Neuronal stem cell (in vitro differentiated cells): Measurements from ENCODE around the gene HMX3.

Experiments
- DNase-seq: peaks from one replicate; pipeline ENCODE4 v3.0.0-alpha.2; 2013; ENCODE audit warnings: low spot score
- H2AFZ ChIP-seq: one replicate; pipeline ENCODE4 v1.6.1; 2013; ENCODE audit warnings: mild to moderate bottlenecking, low read length, inconsistent platforms
- H2AK5ac ChIP-seq: 2 replicates; pipeline ENCODE4 v1.6.1; 2013; ENCODE audit warnings: low read depth, mild to moderate bottlenecking, inconsistent platforms, low read length, moderate library complexity, mixed read lengths
- H2BK120ac ChIP-seq: 2 replicates; pipeline ENCODE4 v1.6.1; 2013; ENCODE audit warnings: low read depth, mild to moderate bottlenecking, inconsistent platforms, low read length, moderate library complexity, mixed read lengths
- H2BK12ac ChIP-seq: one replicate; pipeline ENCODE4 v1.6.1; 2013; ENCODE audit warnings: low read length, inconsistent platforms
- H2BK15ac ChIP-seq: 2 replicates; pipeline ENCODE4 v1.6.1; 2013; ENCODE audit warnings: mild to moderate bottlenecking, low read length, inconsistent platforms, mixed read lengths
- H2BK5ac ChIP-seq: one replicate; pipeline ENCODE4 v1.6.1; 2013; ENCODE audit warnings: inconsistent platforms, mild to moderate bottlenecking, low read length, moderate library complexity
- H3K14ac ChIP-seq: one replicate; pipeline ENCODE4 v1.6.1; 2013; ENCODE audit warnings: low read length, inconsistent platforms
- H3K18ac ChIP-seq: 2 replicates; pipeline ENCODE4 v1.6.1; 2013; ENCODE audit warnings: low read length, inconsistent platforms
- H3K23ac ChIP-seq: 2 replicates; pipeline ENCODE4 v1.6.1; 2013; ENCODE audit warnings: low read depth, mild to moderate bottlenecking, mixed read lengths, low read length, inconsistent platforms; ENCODE audit not compliant: poor library complexity
- H3K27ac ChIP-seq: replicated peaks from 3 replicates; pipeline ENCODE4 v1.5.1; 2013; ENCODE audit warnings: low read length, inconsistent platforms
- H3K27me3 ChIP-seq, 3 experiments: 2 replicates each; pipeline ENCODE4 v1.6.1; 2013; ENCODE audit warnings: low read length in 3 of 3, mild to moderate bottlenecking in 2 of 3, inconsistent platforms in 1 of 3, low read depth in 1 of 3, mixed read lengths in 1 of 3, moderate library complexity in 1 of 3; ENCODE audit not compliant: control insufficient read depth in 3 of 3, insufficient read depth in 3 of 3
- H3K36me3 ChIP-seq, 2 donors: replicated peaks in 1 of 2; 2 replicates each; pipeline ENCODE4 v1.6.1; 2013; ENCODE audit warnings: low read length in 2 of 2; ENCODE audit not compliant: control insufficient read depth in 2 of 2, insufficient read depth in 2 of 2
- H3K4ac ChIP-seq: 2 replicates; pipeline ENCODE4 v1.6.1; 2013; ENCODE audit warnings: inconsistent platforms, mild to moderate bottlenecking, low read length, moderate library complexity
- H3K4me1 ChIP-seq, 2 donors: 1 replicate in 1 of 2; 2 replicates in 1 of 2; pipeline ENCODE4 v1.6.1; 2013; ENCODE audit warnings: low read length in 2 of 2, low read depth in 1 of 2; ENCODE audit not compliant: control insufficient read depth in 2 of 2, insufficient read depth in 1 of 2
- H3K4me2 ChIP-seq: one replicate; pipeline ENCODE4 v1.6.1; 2013; ENCODE audit warnings: mild to moderate bottlenecking, low read length, inconsistent platforms; ENCODE audit not compliant: insufficient read depth, poor library complexity, severe bottlenecking
- H3K4me3 ChIP-seq, 2 donors: 2 replicates each; pipeline ENCODE4 v1.5.1; 2013; ENCODE audit warnings: low read length in 2 of 2, mild to moderate bottlenecking in 2 of 2, inconsistent platforms in 1 of 2, moderate library complexity in 1 of 2
- H3K79me1 ChIP-seq: one replicate; pipeline ENCODE4 v1.6.1; 2013; ENCODE audit warnings: low read depth, mild to moderate bottlenecking, inconsistent platforms, low read length, moderate library complexity
- H3K9ac ChIP-seq: one replicate; pipeline ENCODE4 v1.6.1; 2013; ENCODE audit warnings: mild to moderate bottlenecking, low read depth, low read length, inconsistent platforms; ENCODE audit not compliant: poor library complexity
- H3K9me3 ChIP-seq, 2 donors: replicated peaks in 1 of 2; 2 replicates each; pipeline versions ENCODE3 to v1.6.1; 2013; ENCODE audit warnings: low read length in 2 of 2, mild to moderate bottlenecking in 2 of 2, inconsistent platforms in 1 of 2, low read depth in 1 of 2, mixed read lengths in 1 of 2, moderate library complexity in 1 of 2; ENCODE audit not compliant: control insufficient read depth in 2 of 2, insufficient read depth in 1 of 2
- H4K8ac ChIP-seq: one replicate; pipeline ENCODE4 v1.6.1; 2013; ENCODE audit warnings: low read depth, mild to moderate bottlenecking, inconsistent platforms, low read length, moderate library complexity
- H4K91ac ChIP-seq: one replicate; pipeline ENCODE4 v1.6.1; 2013; ENCODE audit warnings: low read length, low read depth, mild to moderate bottlenecking, inconsistent platforms; ENCODE audit not compliant: poor library complexity
- WGBS, 2 donors: extraction: QIAGEN DNeasy Blood & Tissue Kit; methylation state at CpG; one replicate each; pipeline ENCODE4 v1.1.7; 2013; ENCODE audit warnings: missing lambda C conversion rate in 2 of 2, mixed read lengths in 1 of 2; ENCODE audit not compliant: insufficient read length in 2 of 2, insufficient replicate concordance in 1 of 2; ENCODE audit errors: extremely low coverage in 2 of 2; 5-methylcytosine and 5-hydroxymethylcytosine counted together

Gene HMX3

GRCh38 chr10:123180101-123181090, 44.6 kb downstream of the HMX3 start:
- no peak for DNase-seq
- H4K8ac ChIP-seq: no peak overlapping the region
- peaks cover 2 to 14% of the 10 kb centered on the region in 2 donors for H3K9me3 ChIP-seq
- no peak overlapping the region for H3K27ac ChIP-seq
- H3K4me3 ChIP-seq: no peak overlapping the region
- no peak overlapping the region for H2AFZ ChIP-seq
- H2AK5ac ChIP-seq: no peak overlapping the region
- H3K4me2 ChIP-seq: no peak overlapping the region
- H3K9ac ChIP-seq: no peak overlapping the region
- H3K18ac ChIP-seq: no peak overlapping the region
- WGBS, 2 donors: no CpG with 5 or more reads among the region's 7 CpGs
- no peak overlapping the region for H3K4ac ChIP-seq
- no peak overlapping the region for H2BK120ac ChIP-seq
- H2BK12ac ChIP-seq: no peak overlapping the region
- no peaks in the 10 kb centered on the region for H3K79me1 ChIP-seq
- H3K14ac ChIP-seq: no peak overlapping the region
- no peak overlapping the region for H2BK15ac ChIP-seq
- H3K27me3 ChIP-seq: no peaks in the 10 kb centered on the region
- no peak overlapping the region for H4K91ac ChIP-seq
- no peak overlapping the region for H2BK5ac ChIP-seq
- no peak overlapping the region for H3K23ac ChIP-seq
- H3K4me1 ChIP-seq: no peaks in the 10 kb centered on the region
- peaks cover 0 to 32% of the 10 kb centered on the region in 2 donors for H3K36me3 ChIP-seq

GRCh38 chr10:123183724-123184123, 48.0 kb downstream of the HMX3 start:
- Histone ChIP-seq H3K79me1 (no peaks in the 10 kb centered on the region), H3K36me3 (peaks cover 0 to 18% of the 10 kb centered on the region in 2 donors), H3K4ac (no peak overlapping the region), H3K27ac (no peak overlapping the region), H3K4me2 (no peak overlapping the region), H3K18ac (no peak overlapping the region), H4K91ac (no peak overlapping the region), H3K9ac (no peak overlapping the region), H4K8ac (no peak overlapping the region), H3K14ac (no peak overlapping the region), H3K9me3 (peaks cover 2 to 21% of the 10 kb centered on the region in 2 donors), H2BK5ac (no peak overlapping the region), H3K4me3 (no peak overlapping the region), H3K4me1 (no peaks in the 10 kb centered on the region), H2BK12ac (no peak overlapping the region), H2AFZ (no peak overlapping the region), H3K23ac (no peak overlapping the region), H2BK120ac (no peak overlapping the region), H2AK5ac (no peak overlapping the region), H2BK15ac (no peak overlapping the region), H3K27me3 (no peaks in the 10 kb centered on the region)
- no CpG with 5 or more reads among the region's 2 CpGs for WGBS, 2 donors
- no peak for DNase-seq

- no peak overlapping the region for H3K9ac ChIP-seq
- H3K9me3 ChIP-seq: peaks cover 2 to 21% of the 10 kb centered on the region in 2 donors
- H3K14ac ChIP-seq: no peak overlapping the region
- no peak overlapping the region for H2AFZ ChIP-seq
- H2BK15ac ChIP-seq: no peak overlapping the region
- H3K27ac ChIP-seq: no peak overlapping the region
- H2BK120ac ChIP-seq: no peak overlapping the region
- DNase-seq: no peak
- H3K79me1 ChIP-seq: no peaks in the 10 kb centered on the region
- H3K4ac ChIP-seq: no peak overlapping the region
- H3K4me2 ChIP-seq: no peak overlapping the region
- no peak overlapping the region for H3K4me3 ChIP-seq
- no peak overlapping the region for H3K18ac ChIP-seq
- WGBS, 2 donors: no CpG with 5 or more reads among the region's 5 CpGs
- no peak overlapping the region for H4K91ac ChIP-seq
- H3K23ac ChIP-seq: no peak overlapping the region
- no peak overlapping the region for H2AK5ac ChIP-seq
- H2BK12ac ChIP-seq: no peak overlapping the region
- H2BK5ac ChIP-seq: no peak overlapping the region
- H4K8ac ChIP-seq: no peak overlapping the region
- H3K36me3 ChIP-seq: peaks cover 0 to 21% of the 10 kb centered on the region in 2 donors
- no peaks in the 10 kb centered on the region for H3K27me3 ChIP-seq
- H3K4me1 ChIP-seq: no peaks in the 10 kb centered on the region
These were observed 52.0 kb downstream of the HMX3 start for GRCh38 chr10:123187781-123188180.
